Mesendoderm (in vitro differentiated cells): ENCODE data around the gene P2RX1.
A peak's percentile ranks its signal among the peaks of the same experiment; 100 is the strongest.

Experiments used
- DNase-seq: peaks from one replicate; pipeline ENCODE4 v3.0.0; 2013
- H2AK5ac ChIP-seq: 2 replicates; pipeline ENCODE4 v1.6.1; 2013; ENCODE audit warnings: low read length, inconsistent platforms
- H2BK120ac ChIP-seq: 2 replicates; pipeline ENCODE4 v1.6.1; 2013; ENCODE audit warnings: low read depth, mild to moderate bottlenecking, low read length, moderate library complexity, mixed read lengths
- H2BK15ac ChIP-seq: replicated peaks from 2 replicates; pipeline ENCODE4 v1.6.1; 2013; ENCODE audit warnings: low read depth, mild to moderate bottlenecking, moderate library complexity
- H2BK5ac ChIP-seq: 2 replicates; pipeline ENCODE4 v1.6.1; 2013; ENCODE audit warnings: low read length, inconsistent platforms
- H3K18ac ChIP-seq: 2 replicates; pipeline ENCODE4 v1.6.1; 2013; ENCODE audit warnings: mild to moderate bottlenecking, low read length, mixed read lengths
- H3K23ac ChIP-seq: one replicate; pipeline ENCODE4 v1.6.1; 2013; ENCODE audit warnings: low read length
- H3K27ac ChIP-seq: 2 replicates; pipeline ENCODE4 v1.5.1; 2013; ENCODE audit warnings: low read depth, mild to moderate bottlenecking, inconsistent platforms, low read length, moderate library complexity
- H3K27me3 ChIP-seq: 2 replicates; pipeline ENCODE4 v1.6.1; 2013; ENCODE audit warnings: low read length, control low read depth, mild to moderate bottlenecking, inconsistent platforms; ENCODE audit not compliant: insufficient read depth, poor library complexity
- H3K36me3 ChIP-seq: 2 replicates; pipeline ENCODE4 v1.6.1; 2013; ENCODE audit warnings: low read length, inconsistent platforms; ENCODE audit not compliant: control insufficient read depth, insufficient read depth
- H3K4ac ChIP-seq: one replicate; pipeline ENCODE4 v1.6.1; 2013; ENCODE audit warnings: low read depth, mild to moderate bottlenecking, low read length, moderate library complexity
- H3K4me1 ChIP-seq: 2 replicates; pipeline ENCODE4 v1.6.1; 2013; ENCODE audit warnings: low read depth, low read length, inconsistent platforms; ENCODE audit not compliant: control insufficient read depth
- H3K4me2 ChIP-seq: 2 replicates; pipeline ENCODE4 v1.6.1; 2013; ENCODE audit warnings: low read length
- H3K4me3 ChIP-seq: 2 replicates; pipeline ENCODE4 v1.5.1; 2013; ENCODE audit warnings: mild to moderate bottlenecking, low read length
- H3K56ac ChIP-seq: one replicate; pipeline ENCODE4 v1.6.1; 2013; ENCODE audit warnings: low read length
- H3K79me1 ChIP-seq: 2 replicates; pipeline ENCODE4 v1.6.1; 2013; ENCODE audit warnings: low read length, inconsistent platforms
- H3K79me2 ChIP-seq: 2 replicates; pipeline ENCODE4 v1.6.1; 2013; ENCODE audit warnings: mild to moderate bottlenecking, low read length; ENCODE audit not compliant: control insufficient read depth, insufficient read depth
- H3K9ac ChIP-seq: 2 replicates; pipeline ENCODE4 v1.6.1; 2013; ENCODE audit warnings: low read length, inconsistent platforms
- H4K5ac ChIP-seq: one replicate; pipeline ENCODE4 v1.6.1; 2013; ENCODE audit warnings: low read length
- H4K8ac ChIP-seq: one replicate; pipeline ENCODE4 v1.6.1; 2013; ENCODE audit warnings: low read depth, mild to moderate bottlenecking, control low read depth, low read length, moderate library complexity
- WGBS: extraction: QIAGEN DNeasy Blood & Tissue Kit; methylation state at CpG from one replicate; pipeline ENCODE4 v1.1.7; 2013; ENCODE audit warnings: low lambda C conversion rate, missing lambda C conversion rate; ENCODE audit not compliant: insufficient coverage; ENCODE audit errors: extremely low coverage; 5-methylcytosine and 5-hydroxymethylcytosine counted together

The P2RX1 gene

GRCh38 chr17:3893003-3893719, 23.1 kb downstream of the P2RX1 start, which contains the start of gene CAMKK1:
Gene CAMKK1, minus strand, starts transcription at chr17:3893053. Its CDS starts 7,366 bp downstream, at chr17:3885687.
- no peak within 1 kb of the TSS for H2BK120ac ChIP-seq
- DNase-seq = peak; percentile 95
- peak within 1 kb of the TSS; percentile 56 for H3K4me3 ChIP-seq
- peak within 1 kb of the TSS; percentile 95 for H3K56ac ChIP-seq
- WGBS = no CpG with 5 or more reads among the region's 75 CpGs
- H3K27ac ChIP-seq = peak within 1 kb of the TSS; percentile 46
- H3K18ac ChIP-seq = peak within 1 kb of the TSS; percentile 46
- no peak within 1 kb of the TSS for H4K5ac ChIP-seq
- H2BK5ac ChIP-seq = peak within 1 kb of the TSS; percentile 20
- no peaks in the 10 kb centered on the region for H3K36me3 ChIP-seq
- H3K4me2 ChIP-seq = peak within 1 kb of the TSS; percentile 79
- H3K79me2 ChIP-seq = no peaks in the 10 kb centered on the region
- peaks cover 8% of the 10 kb centered on the region for H3K4me1 ChIP-seq
- H4K8ac ChIP-seq = no peak within 1 kb of the TSS
- H3K79me1 ChIP-seq = no peaks in the 10 kb centered on the region
- peak within 1 kb of the TSS; percentile 93 for H2AK5ac ChIP-seq
- no peak within 1 kb of the TSS for H3K4ac ChIP-seq
- no peaks in the 10 kb centered on the region for H3K27me3 ChIP-seq
- H3K9ac ChIP-seq = peak within 1 kb of the TSS; percentile 78
- H3K23ac ChIP-seq = peak within 1 kb of the TSS; percentile 59
- H2BK15ac ChIP-seq = no peak within 1 kb of the TSS

GRCh38 chr17:3892095-3892998, 23.9 kb downstream of the P2RX1 start:
- Histone ChIP-seq H3K18ac (no peak overlapping the region), H3K79me2 (no peaks in the 10 kb centered on the region), H2BK5ac (no peak overlapping the region), H4K5ac (no peak overlapping the region), H3K23ac (peak overlapping the region; percentile 59), H3K9ac (peak overlapping the region; percentile 56), H4K8ac (no peak overlapping the region), H2BK120ac (no peak overlapping the region), H3K4me1 (peaks cover 8% of the 10 kb centered on the region), H3K79me1 (no peaks in the 10 kb centered on the region), H2AK5ac (no peak overlapping the region), H2BK15ac (no peak overlapping the region), H3K27ac (no peak overlapping the region), H3K4me3 (peak overlapping the region; percentile 22), H3K56ac (peak overlapping the region; percentile 83), H3K27me3 (no peaks in the 10 kb centered on the region), H3K4ac (no peak overlapping the region), H3K36me3 (no peaks in the 10 kb centered on the region), H3K4me2 (peak overlapping the region; percentile 64)
- WGBS = no CpG with 5 or more reads among the region's 96 CpGs
- peak; percentile 60 for DNase-seq

- peak overlapping the region; percentile 64 for H3K4me2 ChIP-seq
- no peaks in the 10 kb centered on the region for H3K79me2 ChIP-seq
- H3K18ac ChIP-seq = no peak overlapping the region
- H3K79me1 ChIP-seq = no peaks in the 10 kb centered on the region
- no peak for DNase-seq
- no peak overlapping the region for H2BK120ac ChIP-seq
- no peak overlapping the region for H4K5ac ChIP-seq
- peak overlapping the region; percentile 56 for H3K9ac ChIP-seq
- no peak overlapping the region for H3K4me3 ChIP-seq
- no peaks in the 10 kb centered on the region for H3K27me3 ChIP-seq
- no peak overlapping the region for H3K27ac ChIP-seq
- H3K36me3 ChIP-seq = no peaks in the 10 kb centered on the region
- peak overlapping the region; percentile 83 for H3K56ac ChIP-seq
- peak overlapping the region; percentile 59 for H3K23ac ChIP-seq
- WGBS = no CpG with 5 or more reads among the region's 12 CpGs
- no peak overlapping the region for H2AK5ac ChIP-seq
- peaks cover 8% of the 10 kb centered on the region for H3K4me1 ChIP-seq
- no peak overlapping the region for H2BK15ac ChIP-seq
- no peak overlapping the region for H2BK5ac ChIP-seq
- H3K4ac ChIP-seq = no peak overlapping the region
- no peak overlapping the region for H4K8ac ChIP-seq
Measured at GRCh38 chr17:3891626-3892094, 24.6 kb downstream of the P2RX1 start.

- DNase-seq = no peak
- no peak overlapping the region for H3K27ac ChIP-seq
Measured at GRCh38 chr17:3890878-3891219, 25.4 kb downstream of the P2RX1 start.

GRCh38 chr17:3890082-3890877, 26.0 kb downstream of the P2RX1 start:
- no peaks in the 10 kb centered on the region for H3K27me3 ChIP-seq
- no peak overlapping the region for H3K23ac ChIP-seq
- H3K4me1 ChIP-seq = peaks cover 8% of the 10 kb centered on the region
- no peak overlapping the region for H4K8ac ChIP-seq
- no peak overlapping the region for H3K18ac ChIP-seq
- no peaks in the 10 kb centered on the region for H3K79me1 ChIP-seq
- H3K4me3 ChIP-seq = no peak overlapping the region
- H3K36me3 ChIP-seq = no peaks in the 10 kb centered on the region
- no peak for DNase-seq
- no peak overlapping the region for H4K5ac ChIP-seq
- no peak overlapping the region for H3K4ac ChIP-seq
- no peak overlapping the region for H2BK120ac ChIP-seq
- no peak overlapping the region for H3K4me2 ChIP-seq
- no peak overlapping the region for H2AK5ac ChIP-seq
- no peak overlapping the region for H2BK15ac ChIP-seq
- H2BK5ac ChIP-seq = no peak overlapping the region
- H3K27ac ChIP-seq = no peak overlapping the region
- WGBS = no CpG with 5 or more reads among the region's 22 CpGs
- no peak overlapping the region for H3K9ac ChIP-seq
- H3K56ac ChIP-seq = peak overlapping the region; percentile 15
- no peaks in the 10 kb centered on the region for H3K79me2 ChIP-seq

More at GRCh38 chr17:3890878-3891219, 25.4 kb downstream of the P2RX1 start:
- Histone ChIP-seq H4K8ac (no peak overlapping the region), H3K18ac (no peak overlapping the region), H3K4me2 (no peak overlapping the region), H4K5ac (no peak overlapping the region), H3K4ac (no peak overlapping the region), H3K56ac (no peak overlapping the region), H2BK15ac (no peak overlapping the region), H3K79me1 (no peaks in the 10 kb centered on the region), H2BK120ac (no peak overlapping the region), H3K9ac (no peak overlapping the region), H3K79me2 (no peaks in the 10 kb centered on the region), H3K27me3 (no peaks in the 10 kb centered on the region), H3K36me3 (no peaks in the 10 kb centered on the region), H2BK5ac (no peak overlapping the region), H3K4me1 (peaks cover 8% of the 10 kb centered on the region), H3K23ac (no peak overlapping the region), H2AK5ac (no peak overlapping the region), H3K4me3 (no peak overlapping the region)
- WGBS = no CpG with 5 or more reads among the region's 4 CpGs
